ES-I3 (cell line): ENCODE data around the gene SLC25A43.

Source experiments
- H3K36me3 ChIP-seq: 2 replicates; pipeline ENCODE4 v1.6.1; 2013; ENCODE audit warnings: mild to moderate bottlenecking, low read length, control low read depth, moderate library complexity; ENCODE audit not compliant: insufficient read depth
- H3K4me1 ChIP-seq: 2 replicates; pipeline ENCODE4 v1.6.1; 2013; ENCODE audit warnings: mild to moderate bottlenecking, control low read depth, low read length; ENCODE audit not compliant: insufficient read depth
- H3K9ac ChIP-seq: 2 replicates; pipeline ENCODE4 v1.6.1; 2013; ENCODE audit warnings: low read depth, mild to moderate bottlenecking, low read length, moderate library complexity
- H3K9me3 ChIP-seq: 2 replicates; pipeline ENCODE4 v1.6.1; 2013; ENCODE audit warnings: mild to moderate bottlenecking, low read length, moderate library complexity; ENCODE audit not compliant: control insufficient read depth, insufficient read depth

Gene SLC25A43

DNA sequence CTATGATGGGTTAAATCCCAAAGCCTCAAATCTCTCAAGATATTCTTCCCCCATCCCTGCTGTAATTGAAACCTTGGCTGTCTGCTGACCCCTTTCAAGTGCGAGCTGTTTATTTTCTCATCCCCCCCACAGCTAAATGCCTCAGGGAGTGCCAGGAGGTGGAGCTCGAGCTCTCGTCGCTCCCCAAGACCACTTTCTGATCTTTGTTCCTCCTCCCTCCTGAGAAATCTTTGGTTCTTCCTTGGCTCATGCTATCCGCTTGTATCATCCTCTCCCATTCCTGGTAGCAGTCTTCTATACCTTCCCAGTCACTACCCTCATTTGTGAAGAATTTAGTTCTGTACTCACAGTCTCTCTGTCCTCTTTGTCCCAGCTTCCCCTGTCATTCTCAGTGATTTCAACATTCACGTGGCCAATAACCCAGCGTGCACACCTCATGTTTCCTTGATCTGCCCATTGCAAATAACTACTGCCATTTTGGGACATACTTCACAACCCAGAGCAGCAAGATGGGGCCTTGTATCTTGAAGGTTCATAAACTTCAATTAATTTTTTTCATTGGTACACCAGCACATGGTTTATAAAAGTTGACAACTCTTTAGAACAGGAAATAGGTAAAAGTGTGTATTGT, 9.2 kb upstream of the SLC25A43 start:
- H3K9me3 ChIP-seq, result no peaks in the 10 kb centered on the region
- peaks cover 12% of the 10 kb centered on the region for H3K4me1 ChIP-seq
- no peak overlapping the region for H3K9ac ChIP-seq
- no peaks in the 10 kb centered on the region for H3K36me3 ChIP-seq

GRCh38 chrX:119391279-119391678, 7.9 kb upstream of the SLC25A43 start:
- no peaks in the 10 kb centered on the region for H3K9me3 ChIP-seq
- no peaks in the 10 kb centered on the region for H3K36me3 ChIP-seq
- peaks cover 12% of the 10 kb centered on the region for H3K4me1 ChIP-seq
- H3K9ac ChIP-seq, result no peak overlapping the region

GRCh38 chrX:119393144-119393543, 6.0 kb upstream of the SLC25A43 start:
- no peak overlapping the region for H3K9ac ChIP-seq

DNA sequence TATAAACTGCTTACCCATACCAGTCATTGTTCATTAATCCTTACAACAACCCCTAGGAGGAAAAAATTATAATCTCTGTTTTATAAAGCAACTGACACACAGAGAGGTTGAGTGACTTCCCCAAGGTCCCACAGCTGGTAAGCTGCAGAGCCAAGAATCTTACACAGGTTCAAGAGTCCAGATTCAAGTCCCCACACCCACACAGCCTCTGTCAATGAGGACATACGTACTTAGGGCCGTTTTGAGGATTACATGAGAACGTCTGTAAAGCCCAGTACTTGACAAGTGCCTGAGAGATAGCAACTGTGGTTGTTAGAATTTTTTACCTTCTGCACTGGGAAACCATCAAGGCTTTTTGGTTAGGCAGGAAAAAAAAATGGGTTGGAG, 556 bp upstream of the SLC25A43 start:
- Histone ChIP-seq H3K4me1 (no peaks in the 10 kb centered on the region; the same call in 1 of the 2 replicates), H3K9ac (peak overlapping the region; percentile 46; the same call in 1 of the 2 replicates), H3K9me3 (no peaks in the 10 kb centered on the region)

More at GRCh38 chrX:119393144-119393543, 6.0 kb upstream of the SLC25A43 start:
- no peaks in the 10 kb centered on the region for H3K36me3 ChIP-seq
- H3K4me1 ChIP-seq, result peaks cover 12% of the 10 kb centered on the region
- no peaks in the 10 kb centered on the region for H3K9me3 ChIP-seq

DNA sequence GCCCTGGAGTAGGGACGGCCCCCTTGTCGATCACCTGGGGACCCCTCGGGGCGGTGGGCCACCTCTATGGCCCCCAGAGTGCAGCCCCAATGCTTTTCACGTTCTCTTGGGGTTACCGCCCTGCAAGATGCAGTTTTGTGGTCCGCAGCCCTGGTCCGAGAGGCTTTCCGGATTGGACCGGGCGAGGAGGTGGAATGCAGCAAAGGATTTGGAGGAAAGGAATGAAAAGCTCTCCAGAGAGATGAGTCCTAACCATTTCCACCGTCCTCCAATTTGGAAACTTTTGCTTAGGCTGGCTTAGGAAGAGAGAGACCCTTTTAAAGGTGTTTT, 601 bp downstream of the SLC25A43 start:
- peaks cover under 1% of the 10 kb centered on the region; the same call in 1 of the 2 replicates for H3K4me1 ChIP-seq
- H3K9ac ChIP-seq, result peak overlapping the region; percentile 46
- no peaks in the 10 kb centered on the region for H3K9me3 ChIP-seq
- H3K36me3 ChIP-seq, result no peaks in the 10 kb centered on the region

More for the DNA sequence above, 556 bp upstream of the SLC25A43 start:
- no peaks in the 10 kb centered on the region for H3K36me3 ChIP-seq

GRCh38 chrX:119401569-119401968, 2.4 kb downstream of the SLC25A43 start:
- peaks cover 5% of the 10 kb centered on the region for H3K4me1 ChIP-seq
- H3K9me3 ChIP-seq, result no peaks in the 10 kb centered on the region
- H3K9ac ChIP-seq, result no peak overlapping the region
- peaks cover 3% of the 10 kb centered on the region; the same call in 1 of the 2 replicates for H3K36me3 ChIP-seq

DNA sequence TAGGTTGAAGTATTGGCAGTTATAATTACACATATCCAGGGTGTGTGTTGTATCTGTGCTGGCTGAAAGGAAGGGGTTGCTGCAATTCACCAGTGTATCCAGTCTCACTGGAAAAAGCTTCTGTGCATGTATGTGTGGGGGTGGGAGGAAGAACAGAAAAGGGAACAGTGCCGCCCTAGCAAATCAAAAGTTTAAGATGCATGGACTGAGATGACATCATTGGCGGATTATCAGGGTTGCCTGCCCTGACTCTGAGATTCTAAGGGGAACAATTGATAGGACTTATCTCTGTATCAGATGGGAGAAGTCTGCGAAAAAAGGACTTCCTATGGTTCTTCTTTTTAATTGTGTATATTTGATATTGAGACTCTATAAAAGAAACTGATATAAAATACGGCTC, 3.5 kb downstream of the SLC25A43 start:
- Histone ChIP-seq H3K9ac (no peak overlapping the region), H3K36me3 (peaks cover 6% of the 10 kb centered on the region; the same call in 1 of the 2 replicates), H3K9me3 (no peaks in the 10 kb centered on the region), H3K4me1 (peaks cover 5% of the 10 kb centered on the region)

DNA sequence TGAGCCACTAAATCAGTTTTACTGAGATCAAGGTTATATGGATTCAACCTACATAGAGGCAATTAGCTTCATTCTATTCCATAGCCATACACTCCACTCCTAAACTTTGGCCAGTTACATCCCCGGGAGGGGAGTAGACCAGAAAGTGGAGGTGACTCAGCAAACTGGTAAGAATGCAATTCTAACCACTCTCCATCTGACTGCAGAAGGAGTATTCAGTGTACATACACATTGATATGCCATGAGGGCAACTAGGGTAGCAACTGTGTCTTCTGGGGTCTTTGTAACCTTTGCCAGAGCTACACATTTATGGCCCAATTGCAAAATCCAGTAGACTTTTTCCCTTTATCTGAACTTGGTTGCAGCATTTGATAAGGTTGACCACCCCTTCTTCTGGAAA, 7.6 kb downstream of the SLC25A43 start:
- Histone ChIP-seq H3K4me1 (peaks cover 13% of the 10 kb centered on the region), H3K9me3 (no peaks in the 10 kb centered on the region), H3K9ac (no peak overlapping the region), H3K36me3 (peaks cover 6% of the 10 kb centered on the region; the same call in 1 of the 2 replicates)

GRCh38 chrX:119407681-119408080, 8.5 kb downstream of the SLC25A43 start:
- Histone ChIP-seq H3K4me1 (peaks cover 13% of the 10 kb centered on the region), H3K9me3 (no peaks in the 10 kb centered on the region), H3K9ac (no peak overlapping the region), H3K36me3 (peaks cover 6% of the 10 kb centered on the region; the same call in 1 of the 2 replicates)

- H3K9ac ChIP-seq, result no peak overlapping the region
- H3K36me3 ChIP-seq, result peaks cover 6% of the 10 kb centered on the region; the same call in 1 of the 2 replicates
- no peaks in the 10 kb centered on the region for H3K9me3 ChIP-seq
- H3K4me1 ChIP-seq, result peaks cover 8% of the 10 kb centered on the region; the same call in 1 of the 2 replicates
These were observed 11.1 kb downstream of the SLC25A43 start for GRCh38 chrX:119410027-119410819.

DNA sequence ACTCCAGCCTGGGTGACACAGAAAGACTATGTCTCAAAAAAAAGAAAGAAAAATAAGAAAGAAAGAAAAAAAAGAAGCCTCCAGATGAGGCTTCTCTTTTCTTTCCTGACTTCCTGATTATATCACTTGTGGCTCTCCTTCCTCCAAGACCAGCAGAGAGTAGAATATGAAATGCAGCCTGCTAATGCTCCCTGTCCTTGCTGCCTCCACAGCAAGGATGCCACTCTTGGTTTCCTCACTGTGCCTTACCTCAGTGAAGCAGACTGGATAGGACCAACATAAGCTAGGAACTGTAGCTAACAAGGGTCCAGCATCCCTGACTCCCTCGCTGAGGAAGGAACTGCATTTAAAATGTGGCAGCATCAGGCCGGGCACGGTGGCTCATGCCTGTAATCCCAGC, 11.7 kb downstream of the SLC25A43 start:
- Histone ChIP-seq H3K9me3 (no peaks in the 10 kb centered on the region), H3K36me3 (peaks cover 6% of the 10 kb centered on the region; the same call in 1 of the 2 replicates), H3K4me1 (peaks cover 8% of the 10 kb centered on the region; the same call in 1 of the 2 replicates), H3K9ac (no peak overlapping the region)

- Histone ChIP-seq H3K4me1 (peaks cover 8% of the 10 kb centered on the region; the same call in 1 of the 2 replicates), H3K36me3 (no peaks in the 10 kb centered on the region; the same call in 1 of the 2 replicates), H3K9me3 (no peaks in the 10 kb centered on the region), H3K9ac (no peak overlapping the region)
These were observed 12.8 kb downstream of the SLC25A43 start for GRCh38 chrX:119411959-119412358.

DNA sequence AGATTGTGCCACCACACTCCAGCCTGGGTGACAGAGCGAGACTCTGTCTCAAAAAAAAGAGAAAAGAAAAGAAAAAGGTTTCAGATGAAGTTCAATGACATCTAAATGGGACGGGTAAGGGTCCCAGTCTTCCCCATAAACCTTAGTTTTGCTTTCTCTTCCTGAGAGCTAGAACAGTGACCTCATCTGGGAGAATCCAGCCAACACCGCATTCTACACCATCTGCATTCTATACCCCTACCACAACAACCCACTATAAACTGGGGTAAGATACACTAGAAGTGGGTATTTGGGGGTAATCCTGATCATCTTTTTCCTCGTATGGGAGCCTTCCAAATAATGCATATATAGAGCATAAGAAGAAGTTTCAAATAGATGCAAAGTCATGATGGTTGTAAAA, 18.2 kb downstream of the SLC25A43 start:
- no peak overlapping the region for H3K9ac ChIP-seq
- H3K36me3 ChIP-seq, result no peaks in the 10 kb centered on the region
- peaks cover 18% of the 10 kb centered on the region for H3K4me1 ChIP-seq
- H3K9me3 ChIP-seq, result no peaks in the 10 kb centered on the region

GRCh38 chrX:119417842-119418241, 18.7 kb downstream of the SLC25A43 start:
- Histone ChIP-seq H3K9ac (no peak overlapping the region), H3K4me1 (peaks cover 18% of the 10 kb centered on the region), H3K36me3 (0 out of 2 replicates have a peak, but pooled peaks cover 2% of the 10 kb centered on the region), H3K9me3 (no peaks in the 10 kb centered on the region)

DNA sequence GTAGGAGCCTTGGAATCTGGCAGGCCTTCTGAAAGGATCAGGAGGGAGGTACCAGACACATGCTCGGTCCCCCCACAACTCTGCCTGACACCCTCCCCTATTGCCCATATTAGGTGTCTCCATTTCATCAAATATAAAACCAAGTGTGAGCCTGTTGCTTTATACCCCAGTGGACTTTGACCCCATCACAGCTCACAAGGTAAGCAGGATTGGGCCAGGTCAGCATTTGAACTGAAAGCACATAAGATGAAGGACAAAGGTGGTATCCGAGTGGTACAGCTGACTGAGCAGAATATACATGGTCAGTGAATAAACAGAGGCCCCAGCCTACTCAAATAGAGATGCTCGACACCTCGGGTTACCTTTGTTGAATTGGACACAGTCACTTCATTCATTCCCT, 20.0 kb downstream of the SLC25A43 start:
- H3K9me3 ChIP-seq, result no peaks in the 10 kb centered on the region
- peaks cover 18% of the 10 kb centered on the region for H3K4me1 ChIP-seq
- H3K36me3 ChIP-seq, result 0 out of 2 replicates have a peak, but pooled peaks cover 2% of the 10 kb centered on the region
- no peak overlapping the region for H3K9ac ChIP-seq
